Astrocyte of the cerebellum (primary cell): ENCODE data around the gene CDH4.

Experiments
- DNase-seq: peaks from one replicate; pipeline ENCODE4 v3.0.0-alpha.2; 2011; ENCODE audit warnings: low read depth
- H3K4me3 ChIP-seq: 2 replicates; pipeline ENCODE4 v1.5.1; 2011; ENCODE audit warnings: mild to moderate bottlenecking, low read depth, low read length, moderate library complexity
- in situ Hi-C: cut with HindIII; loops from 2 replicates; pipeline ENCODE4 v1.10.0; 2017; ENCODE audit warnings: low sequenced_read_pairs
- TF ChIP-seq, protein P1 (sequence below): IDR thresholded peaks from 2 replicates; pipeline ENCODE4 v1.5.1; 2012; ENCODE audit warnings: low read length, low read depth, moderate library complexity, mild to moderate bottlenecking; ENCODE audit errors: missing control alignments

CDH4 gene

DNA sequence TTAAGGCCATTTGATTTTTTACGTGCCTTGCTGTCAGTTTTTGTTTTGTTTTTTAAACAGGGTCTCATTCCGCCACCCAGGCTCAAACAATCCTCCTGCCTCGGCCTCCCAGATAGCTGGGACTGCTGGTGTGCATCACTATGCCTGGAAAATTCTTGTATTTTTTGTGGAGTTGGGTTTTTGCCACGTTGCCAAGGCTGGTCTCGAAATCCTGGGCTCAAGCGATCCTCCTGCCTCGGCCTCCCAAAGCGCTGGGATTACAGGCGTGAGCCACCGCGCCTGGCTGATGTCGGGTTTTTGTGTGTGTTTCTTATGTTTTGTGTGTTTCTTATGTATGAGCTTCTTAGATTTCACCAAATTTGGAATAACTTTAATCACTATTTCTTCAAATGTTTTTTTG lies 708.8 kb downstream of the CDH4 start:
- in situ Hi-C loops: no loop called here
- no peak for DNase-seq
- TF ChIP-seq, protein P1, sequence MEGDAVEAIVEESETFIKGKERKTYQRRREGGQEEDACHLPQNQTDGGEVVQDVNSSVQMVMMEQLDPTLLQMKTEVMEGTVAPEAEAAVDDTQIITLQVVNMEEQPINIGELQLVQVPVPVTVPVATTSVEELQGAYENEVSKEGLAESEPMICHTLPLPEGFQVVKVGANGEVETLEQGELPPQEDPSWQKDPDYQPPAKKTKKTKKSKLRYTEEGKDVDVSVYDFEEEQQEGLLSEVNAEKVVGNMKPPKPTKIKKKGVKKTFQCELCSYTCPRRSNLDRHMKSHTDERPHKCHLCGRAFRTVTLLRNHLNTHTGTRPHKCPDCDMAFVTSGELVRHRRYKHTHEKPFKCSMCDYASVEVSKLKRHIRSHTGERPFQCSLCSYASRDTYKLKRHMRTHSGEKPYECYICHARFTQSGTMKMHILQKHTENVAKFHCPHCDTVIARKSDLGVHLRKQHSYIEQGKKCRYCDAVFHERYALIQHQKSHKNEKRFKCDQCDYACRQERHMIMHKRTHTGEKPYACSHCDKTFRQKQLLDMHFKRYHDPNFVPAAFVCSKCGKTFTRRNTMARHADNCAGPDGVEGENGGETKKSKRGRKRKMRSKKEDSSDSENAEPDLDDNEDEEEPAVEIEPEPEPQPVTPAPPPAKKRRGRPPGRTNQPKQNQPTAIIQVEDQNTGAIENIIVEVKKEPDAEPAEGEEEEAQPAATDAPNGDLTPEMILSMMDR: no peak
- no peak overlapping the region for H3K4me3 ChIP-seq

DNA sequence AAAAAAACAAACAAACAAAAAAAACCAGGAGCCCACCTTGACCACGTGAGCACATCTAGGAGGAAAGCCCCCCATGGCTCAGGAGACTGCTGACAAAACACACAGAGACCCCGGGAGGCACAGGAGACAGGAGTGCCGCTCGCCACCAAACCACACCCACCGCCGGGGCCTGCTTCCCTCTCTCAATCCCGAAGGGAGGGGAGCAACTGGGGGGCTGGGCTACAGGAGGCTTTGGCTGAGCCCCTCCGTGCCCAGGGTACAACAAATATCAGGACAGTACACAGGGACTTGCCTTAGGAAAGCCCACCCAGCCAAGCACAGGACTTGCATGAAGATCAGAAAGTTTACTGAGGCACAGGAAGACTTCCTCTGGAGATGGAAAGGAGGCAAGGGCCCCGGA lies 711.1 kb downstream of the CDH4 start:
- TF ChIP-seq, protein P1: no peak
- DNase-seq: no peak
- no peak overlapping the region for H3K4me3 ChIP-seq
- in situ Hi-C loops: no loop called here

DNA sequence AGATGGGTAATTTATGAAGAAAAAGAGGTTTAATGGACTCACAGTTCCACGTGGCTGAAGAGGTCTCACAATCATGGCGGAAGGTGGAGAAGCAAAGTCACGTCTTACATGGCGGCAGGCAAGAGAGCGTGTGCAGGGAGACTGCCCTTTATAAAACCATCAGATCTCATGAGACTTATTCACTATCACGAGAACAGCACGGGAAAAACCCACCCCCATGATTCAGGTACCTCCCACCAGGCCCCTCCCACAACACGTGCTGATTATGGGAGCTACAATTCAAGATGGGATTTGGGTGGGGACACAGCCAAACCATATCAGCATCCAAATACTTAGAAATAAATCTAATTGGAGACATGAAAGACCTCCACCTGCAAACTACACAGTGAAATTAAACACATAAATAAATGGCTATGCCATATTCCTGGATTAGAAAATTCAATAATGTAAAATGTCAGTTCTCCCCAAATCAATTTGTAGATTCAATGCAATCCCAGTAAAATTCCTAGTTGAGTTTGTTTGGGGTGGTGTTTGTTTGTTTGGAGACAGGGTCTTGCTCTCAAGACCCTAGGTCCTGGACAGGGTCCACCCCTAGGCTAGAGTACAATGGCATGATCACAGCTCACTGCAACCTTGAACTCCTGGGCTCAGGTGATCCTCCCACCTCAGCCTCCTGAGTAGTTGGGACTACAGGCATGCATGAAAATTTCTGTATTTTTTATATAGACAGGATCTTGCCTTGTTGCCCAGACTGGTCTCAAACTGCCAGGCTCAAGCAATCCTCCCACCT lies 712.0 kb downstream of the CDH4 start:
- in situ Hi-C loops: no loop called here
- H3K4me3 ChIP-seq: no peak overlapping the region
- no peak for DNase-seq
- TF ChIP-seq, protein P1: no peak

DNA sequence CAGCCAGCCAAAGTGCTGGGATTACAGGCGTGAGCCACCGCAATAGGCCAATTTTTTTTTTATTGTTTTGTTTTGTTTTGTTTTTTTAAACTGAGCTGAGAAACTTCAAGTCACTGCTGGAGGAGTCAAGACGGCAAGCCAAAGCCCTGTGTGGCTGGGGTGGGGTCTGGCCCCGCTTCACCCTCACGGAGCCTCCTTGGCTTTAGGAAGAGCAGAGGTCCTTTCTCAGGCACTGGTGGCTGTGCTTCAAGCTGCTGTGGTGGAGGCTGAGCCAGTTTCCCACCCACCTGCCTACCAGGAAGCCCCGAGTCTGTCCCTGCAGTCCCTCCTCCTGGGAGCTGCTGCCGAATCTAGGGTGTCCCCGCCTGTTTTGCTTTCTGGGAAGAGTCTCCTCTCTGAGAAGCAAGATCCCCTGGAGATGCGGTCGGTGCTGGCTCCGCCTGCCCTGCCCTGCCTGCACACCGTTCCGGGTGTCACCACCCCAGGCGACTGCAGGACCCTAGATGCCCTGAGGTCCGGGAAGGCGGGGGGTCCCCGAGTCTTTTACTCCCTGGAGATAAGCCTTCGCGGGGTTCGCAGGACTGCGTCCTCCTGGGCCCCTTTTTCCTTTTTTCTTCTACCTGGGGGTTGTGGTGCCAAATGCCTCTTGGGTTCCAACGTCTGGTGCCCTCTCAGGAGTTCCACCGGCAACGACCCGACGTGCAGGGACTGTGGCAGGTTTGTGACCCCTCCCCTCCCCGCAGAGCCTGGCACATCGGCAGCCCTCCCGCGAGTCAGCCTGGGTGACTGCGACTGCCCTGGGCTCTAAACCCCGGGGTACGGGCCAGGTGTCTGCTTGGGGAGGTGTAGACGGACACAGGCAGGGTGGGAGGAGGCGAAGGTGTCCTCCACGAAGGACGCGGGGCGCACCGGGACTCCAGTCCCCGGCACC lies 712.9 kb downstream of the CDH4 start:
- in situ Hi-C loops: no loop called here
- no peak for DNase-seq
- TF ChIP-seq, protein P1: no peak
- no peak overlapping the region for H3K4me3 ChIP-seq

DNA sequence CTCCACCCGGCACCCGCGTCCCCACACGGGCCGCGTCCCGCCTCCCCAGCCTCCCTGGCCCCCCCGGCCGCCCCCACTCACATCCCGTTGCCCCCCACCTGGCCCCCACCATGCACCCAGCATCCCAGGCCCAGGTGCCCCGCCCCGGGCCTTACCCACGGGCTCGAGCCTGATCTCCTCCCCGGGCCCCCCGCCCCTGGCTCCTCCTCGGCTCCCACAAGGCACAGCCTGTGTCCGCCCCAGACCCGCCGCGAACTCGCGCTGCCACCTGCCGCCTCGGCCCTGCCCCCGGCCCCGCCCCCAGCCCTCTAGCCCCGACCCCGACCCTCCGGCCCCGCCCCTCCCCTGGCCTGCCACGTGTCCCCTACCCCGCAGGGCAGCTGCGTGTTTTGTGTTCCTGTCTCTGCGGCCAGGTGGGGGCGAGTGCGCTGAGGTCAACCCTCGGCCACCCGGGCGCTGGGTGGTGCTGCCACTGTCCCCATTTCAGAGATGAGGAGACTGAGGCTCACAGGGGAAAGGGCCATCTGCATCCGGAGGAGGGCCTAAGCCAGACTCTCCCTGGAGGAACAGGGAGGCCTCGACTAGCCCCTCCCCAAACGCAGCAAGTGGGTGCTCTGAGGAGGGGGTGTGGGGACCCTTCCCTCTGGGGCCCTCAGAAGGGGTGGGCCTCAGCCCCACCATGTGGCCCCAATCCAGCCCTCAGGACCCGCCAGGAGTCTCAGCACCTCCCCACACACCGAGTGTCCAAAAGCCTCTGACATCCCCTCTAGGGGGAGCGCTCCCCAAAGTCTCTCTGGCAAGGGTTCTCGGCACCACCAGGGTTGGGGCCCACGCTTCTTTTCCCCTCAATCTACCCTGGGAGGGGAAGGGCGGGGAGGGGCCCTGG lies 713.8 kb downstream of the CDH4 start:
- in situ Hi-C loops: no loop called here
- H3K4me3 ChIP-seq: no peak overlapping the region
- no peak for DNase-seq
- TF ChIP-seq, protein P1: no peak
